ENCODE measurements around the gene SEC24C. TPM values are rescaled to one million over a fixed set of nuclear protein-coding genes. Genes with fewer than 3 reads are reported as not detected.
"Not testable (repeated sequence)": the region's sequence is repeated elsewhere in the genome, so short reads cannot be mapped to it uniquely, and the experiment has no call there.

Gene SEC24C
- total RNA-seq, 1 experiment from 2014 or later: 69.0 TPM

- DNase-seq (ENCODE audit: extremely low read depth, low read depth): peak; percentile 88
These were observed 13.8 kb upstream of the SEC24C start for GRCh38 chr10:73730153-73730906.

- DNase-seq (ENCODE audit: extremely low read depth, low read depth): no peak
These were observed 12.4 kb upstream of the SEC24C start for GRCh38 chr10:73731588-73732375.

- DNase-seq (ENCODE audit: extremely low read depth, low read depth): no peak
These were observed 11.7 kb upstream of the SEC24C start for GRCh38 chr10:73732426-73732825.

- no peak for DNase-seq (ENCODE audit: extremely low read depth, low read depth)
These were observed 11.1 kb upstream of the SEC24C start for GRCh38 chr10:73732931-73733623.

GRCh38 chr10:73734028-73734720 lies 10.0 kb upstream of the SEC24C start:
- no peak for DNase-seq (ENCODE audit: extremely low read depth, low read depth)

- no peak for DNase-seq (ENCODE audit: extremely low read depth, low read depth)
These were observed 9.3 kb upstream of the SEC24C start for GRCh38 chr10:73734796-73735305.

GRCh38 chr10:73740501-73741254 lies 3.5 kb upstream of the SEC24C start:
- not testable (repeated sequence) for DNase-seq (ENCODE audit: extremely low read depth, low read depth)

GRCh38 chr10:73742454-73742734 lies 1.8 kb upstream of the SEC24C start:
- DNase-seq (ENCODE audit: extremely low read depth, low read depth): no peak

- no peak for DNase-seq (ENCODE audit: extremely low read depth, low read depth)
These were observed 756 bp upstream of the SEC24C start for GRCh38 chr10:73743327-73743904.

GRCh38 chr10:73744664-73744975 lies 448 bp downstream of the SEC24C start:
- peak; percentile 26 for DNase-seq (ENCODE audit: extremely low read depth, low read depth)

GRCh38 chr10:73746721-73747120 lies 2.5 kb downstream of the SEC24C start:
- DNase-seq (ENCODE audit: extremely low read depth, low read depth): no peak

- DNase-seq (ENCODE audit: extremely low read depth, low read depth): no peak
These were observed 6.6 kb downstream of the SEC24C start for GRCh38 chr10:73750819-73751218.

- DNase-seq (ENCODE audit: extremely low read depth, low read depth): no peak
These were observed 12.0 kb downstream of the SEC24C start for GRCh38 chr10:73756183-73756582.

- no peak for DNase-seq (ENCODE audit: extremely low read depth, low read depth)
These were observed 14.7 kb downstream of the SEC24C start for GRCh38 chr10:73758704-73759511.

GRCh38 chr10:73759512-73760115 lies 15.4 kb downstream of the SEC24C start:
- DNase-seq (ENCODE audit: extremely low read depth, low read depth): no peak

- no peak for DNase-seq (ENCODE audit: extremely low read depth, low read depth)
These were observed 17.6 kb downstream of the SEC24C start for GRCh38 chr10:73761781-73762180.

GRCh38 chr10:73762915-73763314 lies 18.7 kb downstream of the SEC24C start:
- DNase-seq (ENCODE audit: extremely low read depth, low read depth): no peak

- DNase-seq (ENCODE audit: extremely low read depth, low read depth): no peak
These were observed 19.2 kb downstream of the SEC24C start for GRCh38 chr10:73763343-73763742.

GRCh38 chr10:73765066-73765465 lies 20.9 kb downstream of the SEC24C start:
- DNase-seq (ENCODE audit: extremely low read depth, low read depth): no peak

Measured in NCI-H460 (cell line).